Mononuclear cell (primary cell): ENCODE data around the gene PTPRN2. TPM values are rescaled to one million over a fixed set of nuclear protein-coding genes. Genes with fewer than 3 reads are reported as not detected.

ENCODE experiments used
- H3K27me3 ChIP-seq: 2 replicates; pipeline ENCODE4 v1.6.0; 2011; ENCODE audit warnings: low read length, control low read depth; ENCODE audit not compliant: insufficient read depth
- H3K4me1 ChIP-seq: 2 replicates; pipeline ENCODE4 v1.5.1; 2011; ENCODE audit warnings: mild to moderate bottlenecking, low read length, control low read depth; ENCODE audit not compliant: insufficient read depth
- H3K4me3 ChIP-seq: 2 replicates; pipeline ENCODE4 v1.5.1; 2011; ENCODE audit warnings: mild to moderate bottlenecking, low read length, moderate library complexity
- H3K9me3 ChIP-seq: 2 replicates; pipeline ENCODE4 v1.5.1; 2011; ENCODE audit warnings: low read depth, mild to moderate bottlenecking, control low read depth, low read length
- total RNA-seq: library from RNA; depleted of rRNA; stranded (reverse); fragments of >200 nt; gene quantifications from one replicate; pipeline ENCODE4 v1.2.3, GENCODE V29; 2012

Gene PTPRN2
- total RNA-seq, 1 donor = 0.31 TPM

DNA sequence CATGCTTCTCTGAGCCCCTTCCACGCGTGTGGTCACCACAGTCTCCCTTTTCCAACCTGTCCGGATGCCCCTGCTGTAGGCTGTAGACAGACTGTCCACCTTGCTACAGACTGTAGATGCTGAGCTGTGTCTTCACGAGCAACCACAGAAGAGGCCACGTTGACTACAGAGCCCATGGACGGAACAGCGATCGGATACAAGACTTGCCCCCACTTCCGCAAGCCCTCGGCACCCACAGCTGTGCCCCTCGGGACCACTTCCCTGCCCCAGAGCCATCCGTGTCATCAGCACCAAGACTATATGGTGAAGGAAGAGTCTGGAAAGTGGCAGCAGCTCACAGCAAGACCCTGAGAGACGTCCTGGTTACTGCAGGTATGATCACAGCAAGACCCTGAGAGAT lies 759.4 kb downstream of the PTPRN2 start:
- Histone ChIP-seq H3K27me3 (no peaks in the 10 kb centered on the region), H3K4me1 (no peaks in the 10 kb centered on the region), H3K4me3 (no peak overlapping the region), H3K9me3 (no peaks in the 10 kb centered on the region)

GRCh38 chr7:157827863-157828160 lies 759.8 kb downstream of the PTPRN2 start:
- H3K4me1 ChIP-seq = no peaks in the 10 kb centered on the region
- no peaks in the 10 kb centered on the region for H3K27me3 ChIP-seq
- H3K9me3 ChIP-seq = no peaks in the 10 kb centered on the region
- H3K4me3 ChIP-seq = no peak overlapping the region

DNA sequence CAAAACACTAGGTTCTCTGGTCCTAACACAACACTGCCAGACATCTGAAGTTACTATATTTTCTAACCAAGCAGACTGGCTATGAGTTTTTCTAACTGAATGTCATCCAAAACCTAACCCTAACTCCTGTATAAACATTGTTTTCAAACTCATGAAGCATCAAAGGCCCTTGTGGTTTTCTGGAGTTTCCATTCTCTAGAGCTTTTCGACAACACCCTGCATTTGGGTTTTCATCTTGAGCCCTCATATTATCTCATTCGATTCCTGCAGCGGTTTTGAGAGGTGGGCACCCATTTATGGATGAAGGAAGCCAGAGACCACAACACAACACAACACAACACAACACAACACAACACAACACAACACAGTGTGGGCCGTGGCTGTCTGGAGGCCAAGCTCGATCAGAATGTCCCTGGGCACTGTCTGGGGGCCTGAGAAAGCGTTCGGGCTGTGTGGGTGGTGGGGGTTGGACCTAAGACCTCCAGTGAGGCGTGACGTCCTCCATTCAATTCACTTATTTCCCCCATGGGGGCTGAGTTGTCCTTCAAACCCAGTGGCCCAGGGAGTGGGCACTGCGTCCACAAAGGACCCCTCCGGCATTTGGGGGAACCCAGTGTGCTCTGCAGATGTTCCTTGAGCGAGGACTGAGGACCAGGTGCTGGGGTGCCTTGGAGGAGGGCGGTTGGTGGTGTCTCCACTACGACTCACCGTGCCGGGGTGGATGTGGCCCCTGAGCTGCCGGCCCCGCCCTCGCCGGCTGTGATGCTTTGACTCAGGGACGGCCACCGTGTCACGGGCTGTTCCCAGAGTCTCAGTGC lies 760.4 kb downstream of the PTPRN2 start:
- Histone ChIP-seq H3K9me3 (no peaks in the 10 kb centered on the region), H3K4me1 (no peaks in the 10 kb centered on the region), H3K4me3 (no peak overlapping the region), H3K27me3 (no peaks in the 10 kb centered on the region)

DNA sequence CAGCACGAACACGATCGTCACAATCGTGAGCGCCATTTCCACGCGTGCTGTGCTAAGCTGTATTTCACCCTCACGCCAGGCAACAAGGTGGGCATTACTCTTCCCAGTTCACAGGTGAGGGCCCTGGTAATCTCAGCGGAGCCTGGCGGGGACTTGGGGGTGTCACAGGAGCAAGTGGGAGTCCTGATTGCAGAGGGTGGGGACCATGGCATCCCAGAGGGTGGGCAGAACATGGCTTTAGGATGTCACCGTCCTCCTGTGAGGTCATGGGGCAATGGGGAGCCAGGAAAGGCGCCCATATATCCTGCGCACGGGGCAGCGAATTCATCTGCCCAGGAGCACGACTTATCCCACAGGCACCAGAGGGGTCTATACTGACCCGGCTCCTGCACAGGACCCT lies 761.1 kb downstream of the PTPRN2 start:
- Histone ChIP-seq H3K4me1 (no peaks in the 10 kb centered on the region), H3K4me3 (no peak overlapping the region), H3K27me3 (no peaks in the 10 kb centered on the region), H3K9me3 (no peaks in the 10 kb centered on the region)

GRCh38 chr7:157825325-157825724 lies 762.3 kb downstream of the PTPRN2 start:
- Histone ChIP-seq H3K4me3 (no peak overlapping the region), H3K9me3 (no peaks in the 10 kb centered on the region), H3K27me3 (no peaks in the 10 kb centered on the region), H3K4me1 (no peaks in the 10 kb centered on the region)

DNA sequence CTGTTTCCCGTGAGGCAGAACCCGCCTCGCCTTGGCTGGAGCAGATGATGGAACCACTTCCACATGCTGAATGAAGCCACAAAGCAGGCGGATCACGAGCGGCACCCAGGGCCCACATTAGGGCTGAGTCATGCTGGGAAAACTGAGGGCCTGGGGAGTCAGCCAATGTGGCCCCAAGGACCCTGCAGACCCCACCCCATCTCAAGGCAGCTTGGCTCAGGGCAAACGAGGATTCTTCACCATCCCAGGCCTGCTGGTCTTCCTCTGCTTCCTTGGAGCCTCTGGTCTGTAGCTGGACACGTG lies 762.9 kb downstream of the PTPRN2 start:
- Histone ChIP-seq H3K4me1 (no peaks in the 10 kb centered on the region), H3K9me3 (no peaks in the 10 kb centered on the region), H3K4me3 (no peak overlapping the region)

DNA sequence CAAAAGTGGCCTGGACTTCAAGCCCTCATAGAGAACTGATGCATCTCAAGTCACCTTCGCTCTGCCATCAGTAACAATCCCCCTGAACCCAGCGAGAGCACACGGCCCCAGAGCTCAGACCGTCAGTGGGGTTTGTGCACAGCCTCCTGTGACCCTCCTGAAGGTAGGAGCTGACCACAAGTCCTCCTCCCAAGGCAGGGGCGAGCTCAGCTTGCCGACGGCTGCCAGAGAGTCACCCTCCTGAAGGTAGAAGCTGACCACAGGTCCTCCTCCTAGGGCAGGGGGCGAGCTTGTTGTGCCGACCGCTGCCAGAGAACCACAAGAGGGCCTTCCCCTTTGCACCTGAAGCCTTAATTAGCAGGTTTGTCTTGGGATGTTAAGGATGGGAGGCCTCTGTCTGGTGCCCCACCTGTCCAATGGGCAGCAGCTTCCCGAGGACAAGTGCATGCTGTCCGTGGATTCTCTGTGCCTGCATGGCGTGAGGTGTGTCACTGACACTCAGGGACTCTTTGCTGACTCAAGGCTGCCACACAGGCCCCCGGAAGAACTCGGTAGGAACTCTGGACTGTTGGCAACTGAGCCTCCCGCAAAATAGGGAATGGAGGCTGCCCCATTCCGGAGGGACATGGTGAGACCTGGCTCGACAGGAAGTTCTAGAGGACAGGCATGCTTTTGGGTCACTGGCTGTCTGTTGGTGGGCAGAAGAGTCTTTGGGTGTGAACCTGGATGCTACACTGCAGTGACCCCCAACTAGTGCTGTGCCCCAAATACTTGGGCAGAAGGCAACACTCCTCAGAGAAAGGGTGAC lies 763.4 kb downstream of the PTPRN2 start:
- H3K4me1 ChIP-seq = no peaks in the 10 kb centered on the region

More for the DNA sequence above, 762.9 kb downstream of the PTPRN2 start:
- H3K27me3 ChIP-seq = no peaks in the 10 kb centered on the region

GRCh38 chr7:157822688-157823031 lies 765.0 kb downstream of the PTPRN2 start:
- Histone ChIP-seq H3K9me3 (no peaks in the 10 kb centered on the region), H3K4me3 (no peak overlapping the region), H3K27me3 (no peaks in the 10 kb centered on the region), H3K4me1 (no peaks in the 10 kb centered on the region)

More for the DNA sequence above, 763.4 kb downstream of the PTPRN2 start:
- H3K27me3 ChIP-seq = no peaks in the 10 kb centered on the region
- no peak overlapping the region for H3K4me3 ChIP-seq
- H3K9me3 ChIP-seq = no peaks in the 10 kb centered on the region

DNA sequence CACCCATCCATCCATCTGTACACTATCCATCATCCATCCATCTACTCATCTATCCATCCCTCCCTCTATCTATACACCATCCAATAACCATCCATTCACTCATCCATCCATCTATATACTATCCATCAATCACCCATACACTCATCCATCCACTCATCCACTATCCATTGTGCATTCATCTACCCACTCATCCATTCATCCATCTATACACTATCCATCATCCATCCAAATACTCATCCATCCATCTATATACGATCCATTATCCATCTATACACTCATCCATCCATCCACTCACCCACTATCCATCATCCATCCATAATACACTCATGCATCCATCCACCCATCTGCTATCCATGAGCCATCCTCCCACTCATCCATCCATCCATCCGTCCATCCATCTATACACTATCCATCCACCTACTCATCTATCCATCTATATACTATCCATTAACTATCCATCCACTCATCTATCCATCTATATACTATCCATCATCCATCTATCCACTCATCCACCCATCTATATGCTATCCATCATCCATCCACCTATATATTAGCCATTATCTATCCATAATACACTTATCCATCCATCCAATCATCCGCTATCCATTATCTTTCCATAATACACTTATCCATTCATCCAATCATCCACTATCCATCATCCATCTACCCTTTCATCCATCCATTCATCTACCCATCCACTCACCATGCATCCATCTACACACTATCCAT lies 765.5 kb downstream of the PTPRN2 start:
- Histone ChIP-seq H3K4me3 (no peak overlapping the region), H3K27me3 (no peaks in the 10 kb centered on the region), H3K9me3 (no peaks in the 10 kb centered on the region), H3K4me1 (no peaks in the 10 kb centered on the region)

DNA sequence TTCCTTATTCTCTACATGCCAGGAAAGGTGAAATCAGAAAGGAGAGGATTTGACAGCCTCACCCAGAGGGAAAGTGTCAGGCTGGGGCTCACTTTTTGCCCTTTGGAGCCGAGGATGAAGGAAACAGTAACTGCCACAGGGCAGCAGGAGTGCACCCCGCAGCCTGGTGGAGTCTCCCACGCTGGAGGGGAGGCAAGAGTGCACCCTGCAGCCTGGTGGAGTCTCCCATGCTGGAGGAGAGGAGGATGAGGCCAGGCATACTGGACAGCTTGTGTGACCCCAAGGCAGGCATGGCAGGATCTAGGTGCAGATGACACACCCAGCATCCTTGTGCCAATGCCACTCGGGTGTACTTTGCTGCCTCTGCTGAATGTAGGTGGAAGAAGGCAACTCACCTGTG lies 766.8 kb downstream of the PTPRN2 start:
- Histone ChIP-seq H3K27me3 (no peaks in the 10 kb centered on the region), H3K9me3 (no peaks in the 10 kb centered on the region), H3K4me3 (no peak overlapping the region), H3K4me1 (no peaks in the 10 kb centered on the region)

GRCh38 chr7:157819455-157819807 lies 768.2 kb downstream of the PTPRN2 start:
- Histone ChIP-seq H3K4me3 (no peak overlapping the region), H3K4me1 (no peaks in the 10 kb centered on the region), H3K27me3 (no peaks in the 10 kb centered on the region), H3K9me3 (no peaks in the 10 kb centered on the region)

DNA sequence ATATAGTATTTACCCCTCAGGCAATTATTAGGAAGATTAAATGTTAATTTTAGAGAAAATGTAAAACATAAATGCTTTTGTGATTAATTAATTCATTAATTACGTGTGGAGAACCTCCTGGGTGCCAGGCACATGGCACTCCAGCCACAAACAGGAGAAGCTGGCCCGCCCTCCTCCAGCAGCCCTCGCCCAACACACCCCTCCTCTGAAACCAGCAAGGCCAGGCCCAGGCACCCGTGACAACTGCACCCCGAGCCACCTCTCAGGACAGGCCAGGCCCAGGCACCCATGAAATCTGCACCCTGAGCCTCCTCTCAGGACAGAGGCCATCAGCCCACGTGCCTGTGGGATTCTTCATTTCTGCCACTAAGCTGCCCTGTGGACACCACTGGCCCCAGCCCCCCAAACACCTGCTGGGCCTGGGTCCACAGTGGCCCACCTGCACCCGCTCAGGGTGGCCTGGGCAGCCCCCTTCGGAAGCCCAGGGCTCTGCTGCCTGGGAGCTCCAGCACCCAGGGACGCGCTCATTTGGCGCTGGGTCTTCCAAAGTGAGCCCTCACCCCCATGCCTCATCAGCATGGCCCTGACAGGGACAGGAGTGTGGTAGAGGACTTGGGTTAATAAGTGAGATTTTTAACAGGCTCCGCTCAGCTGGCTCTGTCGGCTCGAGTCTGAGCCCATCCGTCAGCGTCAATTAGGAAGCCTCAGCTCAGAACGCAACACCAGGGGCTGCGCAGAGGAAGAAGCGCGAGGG lies 768.7 kb downstream of the PTPRN2 start:
- H3K4me3 ChIP-seq = no peak overlapping the region
- no peaks in the 10 kb centered on the region for H3K27me3 ChIP-seq
- H3K4me1 ChIP-seq = no peaks in the 10 kb centered on the region
- no peaks in the 10 kb centered on the region for H3K9me3 ChIP-seq

GRCh38 chr7:157817944-157818700 lies 769.5 kb downstream of the PTPRN2 start:
- H3K4me3 ChIP-seq = no peak overlapping the region
- no peaks in the 10 kb centered on the region for H3K9me3 ChIP-seq
- no peaks in the 10 kb centered on the region for H3K4me1 ChIP-seq
- no peaks in the 10 kb centered on the region for H3K27me3 ChIP-seq

DNA sequence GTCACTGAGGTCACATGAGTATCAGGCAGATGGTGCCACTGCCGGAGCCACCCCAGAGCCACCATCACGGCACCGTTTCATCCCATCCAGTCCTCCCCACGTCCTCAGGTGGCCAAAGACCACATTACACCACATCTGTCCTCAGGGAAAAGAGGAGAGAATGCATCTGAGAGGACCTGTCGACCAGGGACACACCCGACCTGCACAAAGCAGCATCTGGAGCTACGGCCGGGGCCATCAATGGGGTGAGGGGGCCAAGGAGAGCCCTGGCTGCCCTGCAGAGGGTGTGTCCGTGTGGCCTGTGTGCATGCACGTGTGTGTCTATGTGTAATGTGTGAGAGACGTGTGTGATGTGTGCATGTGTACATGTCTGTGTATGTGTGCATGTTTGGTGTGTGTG lies 770.2 kb downstream of the PTPRN2 start:
- H3K9me3 ChIP-seq = no peaks in the 10 kb centered on the region
- no peak overlapping the region for H3K4me3 ChIP-seq
- no peaks in the 10 kb centered on the region for H3K27me3 ChIP-seq

More for the DNA sequence above, 770.2 kb downstream of the PTPRN2 start:
- H3K4me1 ChIP-seq = no peaks in the 10 kb centered on the region
